ENCODE results near the gene CRNKL1. TPM values are rescaled to one million over a fixed set of nuclear protein-coding genes. Genes with fewer than 3 reads are reported as not detected.

The CRNKL1 gene
- total and polyA plus RNA-seq, 2 of the 4 experiments (the other 2 are of a cell fraction) = 7.4 to 20.1 TPM

DNA sequence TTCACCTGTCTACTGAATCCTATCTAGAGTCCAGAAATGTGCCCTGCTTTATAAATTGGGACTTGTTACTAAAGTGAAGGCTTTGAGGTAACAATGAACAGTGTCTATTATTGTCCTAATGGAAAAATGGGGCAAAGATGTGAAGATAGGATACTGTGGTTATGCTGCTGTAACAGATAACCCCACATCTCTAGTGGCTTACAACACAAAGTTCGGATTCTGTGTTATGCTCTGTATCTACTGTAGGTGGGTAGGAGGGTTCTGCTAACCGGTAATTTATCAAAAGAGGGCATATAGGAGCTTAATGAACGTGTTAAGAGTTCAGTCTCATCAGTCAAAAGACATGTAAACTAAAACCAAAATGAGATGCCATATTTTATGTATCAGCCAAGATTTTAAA lies 28.9 kb downstream of the CRNKL1 start:
- dilution Hi-C loops (cut with HindIII; ENCODE audit: low sequenced_read_pairs, unreplicated experiment) = no loop called here
- H2BK20ac ChIP-seq (ENCODE audit: low read depth, low read length) = no peak overlapping the region

More for the DNA sequence above, 28.9 kb downstream of the CRNKL1 start:
- no peak overlapping the region for H3K18ac ChIP-seq (ENCODE audit: low read depth, low read length)
- no peak overlapping the region for H3K56ac ChIP-seq (ENCODE audit: extremely low read depth, insufficient read depth, low read length)
- no peaks in the 10 kb centered on the region for H3K27me3 ChIP-seq (ENCODE audit: control insufficient read depth, insufficient read depth, low read length)
- no peak overlapping the region for H2AK5ac ChIP-seq (ENCODE audit: low read depth, low read length)
- POLR2A ChIA-PET (ENCODE audit: unreplicated experiment) = no interaction called here
- no TSS peak for BruUV-seq (replicated peaks)
- DNase-seq (no peak), ATAC-seq (ENCODE audit: low read depth) (no peak)
- H3K36me3 ChIP-seq (ENCODE audit: control insufficient read depth, insufficient read depth, low read length) = peaks cover 12% of the 10 kb centered on the region
- H3K9me3 ChIP-seq (ENCODE audit: control insufficient read depth, insufficient read depth, low read length) = no peaks in the 10 kb centered on the region
- peaks cover 21% of the 10 kb centered on the region for H4K20me1 ChIP-seq (ENCODE audit: insufficient read depth, low read length)
- no peak overlapping the region for H3K4ac ChIP-seq (ENCODE audit: low read depth, low read length)
- H3K4me1 ChIP-seq (ENCODE audit: control insufficient read depth, insufficient read depth, low read length) = peaks cover 16% of the 10 kb centered on the region
- H3K27ac ChIP-seq (ENCODE audit: insufficient read depth, low read length) = no peak overlapping the region
- CTCF ChIA-PET = no interaction called here
- H4K91ac ChIP-seq (ENCODE audit: insufficient read depth, low read depth, low read length) = no peak overlapping the region
- no peak overlapping the region for H4K5ac ChIP-seq (ENCODE audit: low read depth, low read length)
- no peak overlapping the region for H2BK15ac ChIP-seq (ENCODE audit: low read depth, low read length)
- no peak overlapping the region for H3K4me3 ChIP-seq (ENCODE audit: insufficient read depth, low read depth, low read length)
- H3K4me2 ChIP-seq (ENCODE audit: low read depth, low read length) = no peak overlapping the region
- no peak overlapping the region for H2AFZ ChIP-seq (replicated peaks; ENCODE audit: low read length, poor library complexity)
- H3K9ac ChIP-seq (ENCODE audit: low read depth, low read length) = no peak overlapping the region
- H2BK5ac ChIP-seq (ENCODE audit: low read depth, low read length, poor library complexity, severe bottlenecking) = no peak overlapping the region
- peaks cover 31 to 73% of the 10 kb centered on the region in 2 experiments for H3K79me1 ChIP-seq (ENCODE audit: low read depth in 1 of 2, low read length in 2 of 2)
- no peak overlapping the region for H2AK9ac ChIP-seq (replicated peaks; ENCODE audit: low read depth, low read length, poor library complexity)
- TF ChIP-seq MAFK (IDR thresholded peaks at IDR 0.05; ENCODE audit: low read depth, low read length) (no peak), POLR2A (IDR thresholded peaks at IDR 0.05; ENCODE audit: low read depth, low read length) (no peak), RCOR1 (IDR thresholded peaks at IDR 0.05; ENCODE audit: insufficient replicate concordance, low read length) (no peak), BHLHE40 (IDR thresholded peaks at IDR 0.05; ENCODE audit: low read depth, low read length) (no peak), MXI1 (IDR thresholded peaks at IDR 0.05; ENCODE audit: borderline replicate concordance, low read depth, low read length) (no peak), RFX5 (IDR thresholded peaks at IDR 0.05; ENCODE audit: low read depth, low read length) (no peak), CEBPB (IDR thresholded peaks at IDR 0.05; ENCODE audit: low read depth, low read length) (no peak), CHD1 (IDR thresholded peaks at IDR 0.05; ENCODE audit: low read depth, low read length) (no peak), NFE2L2 (IDR thresholded peaks at IDR 0.05; ENCODE audit: low read depth, low read length) (no peak), RAD21 (IDR thresholded peaks at IDR 0.05; ENCODE audit: low read length) (no peak), SMC3 (IDR thresholded peaks at IDR 0.05; ENCODE audit: low read depth, low read length) (no peak), FOS (IDR thresholded peaks at IDR 0.05; ENCODE audit: low read depth, low read length) (no peak), MAZ (IDR thresholded peaks at IDR 0.05; ENCODE audit: borderline replicate concordance, low read depth, low read length) (no peak)
- TF ChIP-seq, protein P1, sequence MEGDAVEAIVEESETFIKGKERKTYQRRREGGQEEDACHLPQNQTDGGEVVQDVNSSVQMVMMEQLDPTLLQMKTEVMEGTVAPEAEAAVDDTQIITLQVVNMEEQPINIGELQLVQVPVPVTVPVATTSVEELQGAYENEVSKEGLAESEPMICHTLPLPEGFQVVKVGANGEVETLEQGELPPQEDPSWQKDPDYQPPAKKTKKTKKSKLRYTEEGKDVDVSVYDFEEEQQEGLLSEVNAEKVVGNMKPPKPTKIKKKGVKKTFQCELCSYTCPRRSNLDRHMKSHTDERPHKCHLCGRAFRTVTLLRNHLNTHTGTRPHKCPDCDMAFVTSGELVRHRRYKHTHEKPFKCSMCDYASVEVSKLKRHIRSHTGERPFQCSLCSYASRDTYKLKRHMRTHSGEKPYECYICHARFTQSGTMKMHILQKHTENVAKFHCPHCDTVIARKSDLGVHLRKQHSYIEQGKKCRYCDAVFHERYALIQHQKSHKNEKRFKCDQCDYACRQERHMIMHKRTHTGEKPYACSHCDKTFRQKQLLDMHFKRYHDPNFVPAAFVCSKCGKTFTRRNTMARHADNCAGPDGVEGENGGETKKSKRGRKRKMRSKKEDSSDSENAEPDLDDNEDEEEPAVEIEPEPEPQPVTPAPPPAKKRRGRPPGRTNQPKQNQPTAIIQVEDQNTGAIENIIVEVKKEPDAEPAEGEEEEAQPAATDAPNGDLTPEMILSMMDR (conservative IDR thresholded peaks at IDR 0.05; ENCODE audit: low read depth, low read length) = no peak
- TF ChIP-seq, protein P2, sequence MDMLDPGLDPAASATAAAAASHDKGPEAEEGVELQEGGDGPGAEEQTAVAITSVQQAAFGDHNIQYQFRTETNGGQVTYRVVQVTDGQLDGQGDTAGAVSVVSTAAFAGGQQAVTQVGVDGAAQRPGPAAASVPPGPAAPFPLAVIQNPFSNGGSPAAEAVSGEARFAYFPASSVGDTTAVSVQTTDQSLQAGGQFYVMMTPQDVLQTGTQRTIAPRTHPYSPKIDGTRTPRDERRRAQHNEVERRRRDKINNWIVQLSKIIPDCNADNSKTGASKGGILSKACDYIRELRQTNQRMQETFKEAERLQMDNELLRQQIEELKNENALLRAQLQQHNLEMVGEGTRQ (IDR thresholded peaks at IDR 0.05; ENCODE audit: low read depth, low read length) = no peak
- TF ChIP-seq, protein P3, sequence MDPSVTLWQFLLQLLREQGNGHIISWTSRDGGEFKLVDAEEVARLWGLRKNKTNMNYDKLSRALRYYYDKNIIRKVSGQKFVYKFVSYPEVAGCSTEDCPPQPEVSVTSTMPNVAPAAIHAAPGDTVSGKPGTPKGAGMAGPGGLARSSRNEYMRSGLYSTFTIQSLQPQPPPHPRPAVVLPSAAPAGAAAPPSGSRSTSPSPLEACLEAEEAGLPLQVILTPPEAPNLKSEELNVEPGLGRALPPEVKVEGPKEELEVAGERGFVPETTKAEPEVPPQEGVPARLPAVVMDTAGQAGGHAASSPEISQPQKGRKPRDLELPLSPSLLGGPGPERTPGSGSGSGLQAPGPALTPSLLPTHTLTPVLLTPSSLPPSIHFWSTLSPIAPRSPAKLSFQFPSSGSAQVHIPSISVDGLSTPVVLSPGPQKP (IDR thresholded peaks at IDR 0.05; ENCODE audit: borderline replicate concordance, low read depth, low read length) = no peak
- no peak overlapping the region for H3K23ac ChIP-seq (ENCODE audit: low read depth, low read length)
- no CpG with 5 or more reads among the region's 3 CpGs for WGBS, 2 experiments (ENCODE audit: extremely low coverage in 2 of 2, insufficient read length in 1 of 2)
- H4K8ac ChIP-seq (ENCODE audit: low read depth in 2 of 2, low read length in 2 of 2) = no peak overlapping the region
- in situ Hi-C loops (cut with MboI; ENCODE audit: low sequenced_read_pairs) = no loop called here
- no peak overlapping the region for H3K14ac ChIP-seq (replicated peaks; ENCODE audit: low read depth, low read length)
- intact Hi-C loops (cut with micrococcal nuclease) = no loop called here
- H2BK120ac ChIP-seq (ENCODE audit: low read depth, low read length) = no peak overlapping the region
- peaks cover 18% of the 10 kb centered on the region for H3K9me1 ChIP-seq (ENCODE audit: insufficient read depth, low read length)
